GM19455 (cell line): ENCODE results near the gene LTBP4.
"Not testable (repeated sequence)": the region's sequence is repeated elsewhere in the genome, so short reads cannot be mapped to it uniquely, and the experiment has no call there.

ENCODE experiments used
- ATAC-seq: cut with Tn5 transposase; IDR thresholded peaks from one replicate; pipeline ENCODE4 v1.9.1; 2021; ENCODE audit not compliant: unreplicated experiment

The LTBP4 gene

GRCh38 chr19:40601134-40601974, at the start of gene LTBP4:
Gene LTBP4 (plus strand): TSS chr19:40601369. CDS start chr19:40601388, 19 bp downstream.
- ATAC-seq, result no peak

- ATAC-seq, result no peak
Observed at GRCh38 chr19:40552848-40553247, 48.3 kb upstream of the LTBP4 start.

GRCh38 chr19:40553885-40554857, 47.0 kb upstream of the LTBP4 start:
- no peak for ATAC-seq

GRCh38 chr19:40555978-40556689, 45.0 kb upstream of the LTBP4 start:
- ATAC-seq, result no peak

- no peak for ATAC-seq
Observed at GRCh38 chr19:40556953-40557530, 44.1 kb upstream of the LTBP4 start.

- no peak for ATAC-seq
Observed at GRCh38 chr19:40559394-40559793, 41.8 kb upstream of the LTBP4 start.

- no peak for ATAC-seq
Observed at GRCh38 chr19:40560092-40560507, 41.1 kb upstream of the LTBP4 start.

GRCh38 chr19:40561947-40562346, 39.2 kb upstream of the LTBP4 start:
- ATAC-seq, result no peak

- ATAC-seq, result not testable (repeated sequence)
Observed at GRCh38 chr19:40564535-40564934, 36.6 kb upstream of the LTBP4 start.

- ATAC-seq, result no peak
Observed at GRCh38 chr19:40565355-40565754, 35.8 kb upstream of the LTBP4 start.

- ATAC-seq, result no peak
Observed at GRCh38 chr19:40565910-40566495, 35.2 kb upstream of the LTBP4 start.

GRCh38 chr19:40567040-40567749, 34.0 kb upstream of the LTBP4 start:
- ATAC-seq, result no peak

GRCh38 chr19:40567750-40568494, 33.2 kb upstream of the LTBP4 start:
- no peak for ATAC-seq

- peak; percentile 84 for ATAC-seq
Observed at GRCh38 chr19:40570313-40571004, 30.7 kb upstream of the LTBP4 start.

- ATAC-seq, result no peak
Observed at GRCh38 chr19:40571005-40571318, 30.2 kb upstream of the LTBP4 start.

GRCh38 chr19:40571831-40572495, 29.2 kb upstream of the LTBP4 start:
- no peak for ATAC-seq

- no peak for ATAC-seq
Observed at GRCh38 chr19:40575326-40575725, 25.8 kb upstream of the LTBP4 start.

- peak; percentile 24 for ATAC-seq
Observed at GRCh38 chr19:40576151-40576584, 25.0 kb upstream of the LTBP4 start.
